AG08395 (cell line): Measurements from ENCODE around the gene GNAS.
"Not testable (repeated sequence)": the region's sequence is repeated elsewhere in the genome, so short reads cannot be mapped to it uniquely, and the experiment has no call there.

Source experiments
- DNase-seq: peaks from one replicate; pipeline ENCODE4 v3.0.0; 2012; ENCODE audit warnings: mixed read lengths, low spot score

The GNAS gene

GRCh38 chr20:58852543-58853271 lies at the start of gene GNAS:
TSS of gene GNAS (plus strand) at chr20:58852716.
- peak; percentile 72 for DNase-seq

GRCh38 chr20:58803533-58803932 lies 49.0 kb upstream of the GNAS start:
- no peak for DNase-seq

GRCh38 chr20:58807801-58808200 lies 44.7 kb upstream of the GNAS start:
- DNase-seq: no peak

- no peak for DNase-seq
Observed at GRCh38 chr20:58808271-58809046, 44.1 kb upstream of the GNAS start.

GRCh38 chr20:58810116-58810878 lies 42.2 kb upstream of the GNAS start:
- peak; percentile 19 for DNase-seq

GRCh38 chr20:58810879-58811250 lies 41.7 kb upstream of the GNAS start:
- DNase-seq: no peak

- no peak for DNase-seq
Observed at GRCh38 chr20:58811334-58811733, 41.2 kb upstream of the GNAS start.

- DNase-seq: no peak
Observed at GRCh38 chr20:58813369-58813768, 39.1 kb upstream of the GNAS start.

GRCh38 chr20:58815448-58815847 lies 37.1 kb upstream of the GNAS start:
- DNase-seq: no peak

GRCh38 chr20:58816051-58816450 lies 36.5 kb upstream of the GNAS start:
- DNase-seq: no peak

GRCh38 chr20:58816957-58817651 lies 35.4 kb upstream of the GNAS start:
- no peak for DNase-seq

- no peak for DNase-seq
Observed at GRCh38 chr20:58817748-58818147, 34.8 kb upstream of the GNAS start.

GRCh38 chr20:58818586-58819285 lies 33.8 kb upstream of the GNAS start:
- DNase-seq: peak; percentile 67

GRCh38 chr20:58819921-58820320 lies 32.6 kb upstream of the GNAS start:
- DNase-seq: no peak

GRCh38 chr20:58820515-58820914 lies 32.0 kb upstream of the GNAS start:
- not testable (repeated sequence) for DNase-seq

- DNase-seq: no peak
Observed at GRCh38 chr20:58822149-58822548, 30.4 kb upstream of the GNAS start.

GRCh38 chr20:58822748-58823730 lies 29.5 kb upstream of the GNAS start:
- DNase-seq: no peak

- no peak for DNase-seq
Observed at GRCh38 chr20:58824843-58825242, 27.7 kb upstream of the GNAS start.

GRCh38 chr20:58825450-58825849 lies 27.1 kb upstream of the GNAS start:
- no peak for DNase-seq

- DNase-seq: no peak
Observed at GRCh38 chr20:58826271-58826670, 26.2 kb upstream of the GNAS start.
